Gastrocnemius medialis (tissue), 4 donors: ENCODE data around the gene HINT3. TPM values are rescaled to one million over a fixed set of nuclear protein-coding genes. Genes with fewer than 3 reads are reported as not detected.
A peak's percentile ranks its signal among the peaks of the same experiment; 100 is the strongest.

Source experiments
- ATAC-seq, 2 donors: fragments of 150-250 bp; one replicate each; pipeline ENCODE4 v1.9.1; 2016
- DNase-seq, 2 donors: peaks; one replicate each; pipeline ENCODE4 v3.0.0-alpha.2; 2019
- H3K27ac ChIP-seq, 4 donors: fragments of 200-600 bp; sonication (generic); 1 replicate in 1 of 4; 2 replicates in 3 of 4; pipeline ENCODE4 v1.5.1; 2016 to 2018; ENCODE audit warnings: mild to moderate bottlenecking in 2 of 4, moderate library complexity in 1 of 4
- H3K27me3 ChIP-seq, 3 donors: fragments of 200-600 bp; sonication (generic) in 2 of 3; 1 replicate in 1 of 3; 2 replicates in 2 of 3; pipeline versions ENCODE4 v1.5.1 to v1.6.0; 2016 to 2019; ENCODE audit warnings: mild to moderate bottlenecking in 1 of 3, moderate library complexity in 1 of 3
- H3K36me3 ChIP-seq, 2 donors: fragments of 200-600 bp; sonication (generic) in 1 of 2; one replicate each; pipeline ENCODE4 v1.5.1; 2017 to 2018
- H3K4me1 ChIP-seq, 2 donors: fragments of 200-600 bp; sonication (generic) in 1 of 2; one replicate each; pipeline ENCODE4 v1.5.1; 2016 to 2017; ENCODE audit warnings: mild to moderate bottlenecking in 2 of 2
- H3K4me3 ChIP-seq, 4 donors: fragments of 200-600 bp; sonication (generic) in 3 of 4; 1 replicate in 1 of 4; 2 replicates in 3 of 4; pipeline ENCODE4 v1.5.1; 2016 to 2019; ENCODE audit warnings: mild to moderate bottlenecking in 2 of 4
- H3K9me3 ChIP-seq, 3 donors: fragments of 200-600 bp; sonication (generic) in 2 of 3; 1 replicate in 1 of 3; 2 replicates in 2 of 3; pipeline ENCODE4 v1.5.1; 2016 to 2019
- CTCF ChIP-seq, 5 experiments: fragments of 450-650 bp in 3 of 5; fragments of 200-600 bp in 2 of 5; sonication (generic) in 2 of 5; IDR thresholded peaks in 4 of 5; conservative IDR thresholded peaks in 1 of 5; 1 replicate in 4 of 5; 2 replicates in 1 of 5; pipeline ENCODE4 v1.5.1; 2016 to 2019; ENCODE audit warnings: antibody characterized with exemption in 5 of 5, mild to moderate bottlenecking in 3 of 5, moderate library complexity in 3 of 5
- POLR2A ChIP-seq, 2 donors: fragments of 450-650 bp; IDR thresholded peaks; one replicate each; pipeline ENCODE4 v1.6.1; 2017; ENCODE audit warnings: antibody characterized with exemption in 2 of 2, mild to moderate bottlenecking in 2 of 2, moderate library complexity in 2 of 2
- in situ Hi-C, 4 donors: fragments of 200-750 bp; cut with MboI; loops; one replicate each; pipeline versions ENCODE4 v1.15.0 to v1.8.0; 2017; ENCODE audit warnings: low sequenced_read_pairs in 4 of 4
- intact Hi-C: fragments of 100-400 bp; cut with DNase I; formaldehyde crosslinking; loops from one replicate; pipeline ENCODE4 v1.15.1; 2023; ENCODE audit warnings: low total_unique reads
- total RNA-seq, 4 donors: library from RNA; depleted of rRNA; stranded (reverse); fragments of >200 nt; gene quantifications; one replicate each; pipeline versions ENCODE4 v1.1.0 to v1.2.3, GENCODE V29; 2016

HINT3 gene
- total RNA-seq, 4 donors from 2014 or later: 54.3 to 81.5 (median 67.5) TPM

- Histone ChIP-seq H3K4me3 (peak overlapping the region; percentile 62 to 97 (median 82)), H3K4me1 (peaks cover 10 to 20% of the 10 kb centered on the region in 2 donors), H3K36me3 (no peaks in the 10 kb centered on the region), H3K27ac (peak overlapping the region; percentile 83 to 95 (median 92)), H3K27me3 (no peaks in the 10 kb centered on the region), H3K9me3 (no peaks in the 10 kb centered on the region)
- ATAC-seq (no peak), DNase-seq (no peak)
- intact Hi-C loops (loop anchor here (1.0 to 5.0 kb wide), 4 partner anchors 37 to 645 kb away; no protein-coding TSS in a partner anchor), in situ Hi-C loops (loop anchor here in 3 of 4 donors (10.0 to 25.0 kb wide), 3 partner anchors 94 to 644 kb away; partner anchors contain the start of gene HDDC2 (in 1 of the 3))
- no peak for TF ChIP-seq POLR2A (IDR thresholded peaks at IDR 0.05)
- no peak for TF ChIP-seq CTCF (IDR thresholded peaks at IDR 0.05 in 4 of 5, conservative IDR thresholded peaks at IDR 0.05 in 1 of 5)
Observed at GRCh38 chr6:125955973-125956372, 597 bp upstream of the HINT3 start.

- intact Hi-C loops: loop anchor here (2.0 to 5.0 kb wide), 2 partner anchors 39 to 100 kb away; no protein-coding TSS in a partner anchor
- DNase-seq: no peak
- in situ Hi-C loops: loop anchor here in 3 of 4 donors (10.0 to 25.0 kb wide), 3 partner anchors 95 to 645 kb away; partner anchors contain the start of gene HDDC2 (in 1 of the 3)
Observed at GRCh38 chr6:125957391-125957693, 772 bp downstream of the HINT3 start.

GRCh38 chr6:125957845-125958244 is 1.3 kb downstream of the HINT3 start:
- DNase-seq: no peak
- Histone ChIP-seq H3K9me3 (no peaks in the 10 kb centered on the region), H3K27me3 (no peaks in the 10 kb centered on the region), H3K4me1 (peaks cover 10 to 20% of the 10 kb centered on the region in 2 donors), H3K4me3 (peak overlapping the region; percentile 62 to 97 (median 82)), H3K36me3 (no peaks in the 10 kb centered on the region), H3K27ac (peak overlapping the region; percentile 83 to 95 (median 92))
- TF ChIP-seq POLR2A (IDR thresholded peaks at IDR 0.05): no peak
- TF ChIP-seq CTCF (IDR thresholded peaks at IDR 0.05 in 4 of 5, conservative IDR thresholded peaks at IDR 0.05 in 1 of 5): no peak
- intact Hi-C loops (loop anchor here (2.0 to 5.0 kb wide), 2 partner anchors 39 to 101 kb away; no protein-coding TSS in a partner anchor), in situ Hi-C loops (loop anchor here in 3 of 4 donors (10.0 to 25.0 kb wide), 3 partner anchors 96 to 646 kb away; partner anchors contain the start of gene HDDC2 (in 1 of the 3))
- ATAC-seq: peak in 1 of 2 donors; percentile 60

More at GRCh38 chr6:125957391-125957693, 772 bp downstream of the HINT3 start:
- Histone ChIP-seq H3K4me3 (peak overlapping the region; percentile 62 to 97 (median 82)), H3K27me3 (no peaks in the 10 kb centered on the region), H3K9me3 (no peaks in the 10 kb centered on the region), H3K27ac (peak overlapping the region; percentile 83 to 95 (median 92)), H3K4me1 (peaks cover 10 to 20% of the 10 kb centered on the region in 2 donors), H3K36me3 (no peaks in the 10 kb centered on the region)
- ATAC-seq: no peak
- TF ChIP-seq POLR2A (IDR thresholded peaks at IDR 0.05) (no peak), CTCF (IDR thresholded peaks at IDR 0.05 in 4 of 5, conservative IDR thresholded peaks at IDR 0.05 in 1 of 5) (no peak)

- Histone ChIP-seq H3K4me3 (no peak overlapping the region), H3K36me3 (no peaks in the 10 kb centered on the region), H3K4me1 (peaks cover 19 to 20% of the 10 kb centered on the region in 2 donors), H3K9me3 (no peaks in the 10 kb centered on the region), H3K27ac (no peak overlapping the region), H3K27me3 (no peaks in the 10 kb centered on the region)
- in situ Hi-C loops (loop anchor here in 3 of 4 donors (10.0 to 25.0 kb wide), 3 partner anchors 97 to 647 kb away; partner anchors contain the start of gene HDDC2 (in 1 of the 3)), intact Hi-C loops (loop anchor here (5.0 kb wide), 1 partner anchor 102 kb away; no protein-coding TSS in a partner anchor)
- TF ChIP-seq POLR2A (IDR thresholded peaks at IDR 0.05): no peak
- no peak for TF ChIP-seq CTCF (IDR thresholded peaks at IDR 0.05 in 4 of 5, conservative IDR thresholded peaks at IDR 0.05 in 1 of 5)
- DNase-seq: no peak
- no peak for ATAC-seq
Observed at GRCh38 chr6:125959041-125959440, 2.5 kb downstream of the HINT3 start.
